ENCODE measurements around the gene MALRD1.

DNA sequence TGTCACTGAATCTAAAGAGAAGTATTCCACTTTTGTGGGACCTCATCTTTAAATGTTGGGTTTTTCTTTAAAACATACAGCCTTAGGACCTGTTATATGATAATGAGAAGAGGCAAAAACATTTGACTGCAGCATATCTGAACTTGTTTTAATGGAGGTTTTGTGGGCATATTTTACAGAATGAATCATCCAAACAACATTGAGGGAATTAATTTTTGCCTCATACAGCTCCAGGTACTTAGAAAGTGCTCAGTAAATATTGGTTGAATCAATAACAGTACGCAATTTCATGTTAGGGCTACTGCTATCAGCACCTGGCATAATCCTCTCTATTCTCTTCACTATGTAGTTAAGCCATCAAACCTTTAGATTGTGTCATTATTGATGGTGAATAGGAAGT, 115.9 kb downstream of the MALRD1 start:
- TF ChIP-seq, protein P1, sequence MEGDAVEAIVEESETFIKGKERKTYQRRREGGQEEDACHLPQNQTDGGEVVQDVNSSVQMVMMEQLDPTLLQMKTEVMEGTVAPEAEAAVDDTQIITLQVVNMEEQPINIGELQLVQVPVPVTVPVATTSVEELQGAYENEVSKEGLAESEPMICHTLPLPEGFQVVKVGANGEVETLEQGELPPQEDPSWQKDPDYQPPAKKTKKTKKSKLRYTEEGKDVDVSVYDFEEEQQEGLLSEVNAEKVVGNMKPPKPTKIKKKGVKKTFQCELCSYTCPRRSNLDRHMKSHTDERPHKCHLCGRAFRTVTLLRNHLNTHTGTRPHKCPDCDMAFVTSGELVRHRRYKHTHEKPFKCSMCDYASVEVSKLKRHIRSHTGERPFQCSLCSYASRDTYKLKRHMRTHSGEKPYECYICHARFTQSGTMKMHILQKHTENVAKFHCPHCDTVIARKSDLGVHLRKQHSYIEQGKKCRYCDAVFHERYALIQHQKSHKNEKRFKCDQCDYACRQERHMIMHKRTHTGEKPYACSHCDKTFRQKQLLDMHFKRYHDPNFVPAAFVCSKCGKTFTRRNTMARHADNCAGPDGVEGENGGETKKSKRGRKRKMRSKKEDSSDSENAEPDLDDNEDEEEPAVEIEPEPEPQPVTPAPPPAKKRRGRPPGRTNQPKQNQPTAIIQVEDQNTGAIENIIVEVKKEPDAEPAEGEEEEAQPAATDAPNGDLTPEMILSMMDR (IDR thresholded peaks at IDR 0.05), result no peak
- no peak for TF ChIP-seq POLR2A (IDR thresholded peaks at IDR 0.05)

Measured in Peyer's patch (tissue), 4 donors.